ENCODE data around the gene PRDM10. TPM values are rescaled to one million over a fixed set of nuclear protein-coding genes. Genes with fewer than 3 reads are reported as not detected.

PRDM10 gene
- total RNA-seq, 1 experiment from 2014 or later: 7.7 TPM

DNA sequence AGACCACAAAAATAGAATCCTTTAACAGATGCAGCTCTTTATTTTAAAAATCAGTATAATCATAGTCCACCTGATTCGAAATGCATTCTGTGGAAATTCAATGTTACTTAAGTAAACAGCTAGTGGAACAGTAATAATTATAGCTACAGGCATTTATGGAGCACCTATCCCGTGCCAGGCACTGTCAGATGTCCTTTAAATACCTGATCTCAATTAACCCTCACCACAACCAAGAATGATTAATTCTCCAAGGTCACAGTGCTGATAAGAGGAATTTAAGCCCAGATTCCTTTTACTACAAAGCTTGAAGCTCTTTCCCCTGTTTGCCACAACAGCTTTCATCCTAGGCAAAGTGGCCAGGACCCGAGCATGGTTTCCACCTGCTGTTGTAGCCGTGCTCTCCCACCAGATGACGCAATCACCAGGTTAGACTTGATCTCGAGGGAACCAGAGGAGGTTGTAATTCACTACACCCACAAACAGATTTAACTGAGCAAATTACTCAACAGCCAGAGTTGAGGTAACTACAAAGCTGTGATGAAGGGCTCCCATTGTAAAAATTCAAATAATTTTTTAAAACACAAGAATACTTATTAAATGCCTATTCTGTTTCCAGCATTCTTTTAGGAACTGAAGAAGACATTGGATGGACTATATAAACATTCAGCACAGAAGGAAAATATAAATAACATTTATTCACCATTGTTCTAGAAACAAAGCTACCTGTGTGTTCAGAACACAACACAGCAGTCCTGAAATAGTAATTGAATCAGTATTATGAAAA lies 10.3 kb downstream of the PRDM10 start:
- Histone ChIP-seq H3K27ac (ENCODE audit: insufficient read length, low read depth, low read length) (no peak overlapping the region), H3K9me3 (ENCODE audit: control insufficient read depth, low read depth, low read length) (no peaks in the 10 kb centered on the region), H3K27me3 (ENCODE audit: insufficient read depth, low read length) (no peaks in the 10 kb centered on the region), H4K5ac (ENCODE audit: insufficient read length, low read depth, low read length) (no peak overlapping the region), H3K4ac (ENCODE audit: low read depth, low read length) (no peak overlapping the region), H3K23ac (ENCODE audit: insufficient read length, low read depth, low read length) (no peak overlapping the region), H4K8ac (replicated peaks; ENCODE audit: insufficient read length, low read depth, low read length) (no peak overlapping the region), H3K4me2 (ENCODE audit: insufficient read depth, insufficient read length, low read length) (no peak overlapping the region), H2BK120ac (ENCODE audit: low read depth, low read length, poor library complexity, severe bottlenecking) (no peak overlapping the region), H3K23me2 (ENCODE audit: insufficient read length, low read depth, low read length, poor library complexity, severe bottlenecking) (no peaks in the 10 kb centered on the region), H3K79me1 (ENCODE audit: insufficient read depth, low read depth, low read length, poor library complexity, severe bottlenecking) (peaks cover 9% of the 10 kb centered on the region), H3K56ac (ENCODE audit: insufficient read length, low read depth, low read length) (no peak overlapping the region), H4K91ac (ENCODE audit: insufficient read length, low read depth, low read length) (no peak overlapping the region), H3K9ac (ENCODE audit: extremely low read depth, insufficient read length, low read length) (no peak overlapping the region), H2BK15ac (ENCODE audit: low read depth, low read length) (no peak overlapping the region), H2BK20ac (ENCODE audit: low read depth, low read length, poor library complexity, severe bottlenecking) (no peak overlapping the region), H2AK5ac (ENCODE audit: insufficient read length, low read length) (no peak overlapping the region), H3K4me1 (ENCODE audit: insufficient read depth, low read length) (no peaks in the 10 kb centered on the region; the same call in 1 of the 2 replicates), H3K14ac (ENCODE audit: insufficient read depth, low read length) (no peak overlapping the region), H4K20me1 (ENCODE audit: control insufficient read depth, insufficient read depth, insufficient read length) (no peaks in the 10 kb centered on the region), H3K18ac (ENCODE audit: insufficient read length, low read depth, low read length) (no peak overlapping the region), H2AFZ (ENCODE audit: low read length) (no peak overlapping the region), H3T11ph (ENCODE audit: low read length) (no peak overlapping the region), H3K79me2 (ENCODE audit: insufficient read depth, low read length) (peaks cover 7% of the 10 kb centered on the region; the same call in 1 of the 2 replicates), H2BK12ac (ENCODE audit: insufficient read length, low read depth, low read length) (no peak overlapping the region), H2BK5ac (ENCODE audit: insufficient read length, low read length) (no peak overlapping the region)
- TF ChIP-seq CTCF (conservative IDR thresholded peaks at IDR 0.05): peak; percentile 66
- H3K4me1 Mint-ChIP-seq: peaks cover 12 to 15% of the 10 kb centered on the region in 2 experiments
- DNase-seq: peak; percentile 67
- peaks cover 2 to 13% of the 10 kb centered on the region in 2 experiments; a peak in 1 of 5 replicates for H3K9me3 Mint-ChIP-seq
- H3K4me3 Mint-ChIP-seq: no peak overlapping the region
- no peaks in the 10 kb centered on the region; the same call in 1 of the 2 replicates for H3K27me3 Mint-ChIP-seq (ENCODE audit: low read depth)
- peaks cover 9 to 28% (median 13%) of the 10 kb centered on the region in 3 experiments; a peak in 6 of 7 replicates for H3K36me3 Mint-ChIP-seq (ENCODE audit: insufficient read depth in 1 of 3, low read depth in 3 of 3)
- no CpG with 5 or more reads among the region's 6 CpGs for WGBS (ENCODE audit: extremely low coverage, insufficient read length, low lambda C conversion rate)
- peak overlapping the region in 2 of 3 experiments; percentile 42 to 80; a peak in 1 of 7 replicates for H3K27ac Mint-ChIP-seq

Measured in H9 (cell line).